NCI-H748 (cell line): ENCODE measurements around the gene TIAM2.
"Not testable (repeated sequence)": the region's sequence is repeated elsewhere in the genome, so short reads cannot be mapped to it uniquely, and the experiment has no call there.

Experiments used
- DNase-seq: peaks from one replicate; lab custom pipeline; 2025; ENCODE audit not compliant: unreplicated experiment; lab: John Stamatoyannopoulos, UW

Gene TIAM2

GRCh38 chr6:154989448-154989847, 5.7 kb upstream of the TIAM2 start:
- no peak for DNase-seq

DNA sequence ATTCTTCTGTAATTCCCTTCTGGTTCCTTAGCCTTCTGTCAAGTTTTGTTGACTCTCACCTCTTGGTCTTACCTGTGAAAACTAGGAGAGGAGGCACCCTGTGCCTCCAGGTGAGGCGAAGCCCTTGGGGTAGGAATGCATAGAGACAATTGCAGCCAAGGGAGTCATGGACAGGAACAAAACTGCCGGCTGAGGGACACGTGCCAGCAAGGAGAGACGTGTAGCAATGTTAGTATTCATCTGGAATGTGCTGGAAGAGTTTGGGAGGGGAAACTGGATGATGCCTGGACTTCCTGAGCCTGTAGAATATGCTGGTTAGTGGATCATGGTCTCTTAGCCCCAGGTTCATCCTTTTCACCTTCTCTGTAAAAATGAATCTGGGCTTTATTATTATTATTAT, 3.9 kb upstream of the TIAM2 start:
- no peak for DNase-seq

DNA sequence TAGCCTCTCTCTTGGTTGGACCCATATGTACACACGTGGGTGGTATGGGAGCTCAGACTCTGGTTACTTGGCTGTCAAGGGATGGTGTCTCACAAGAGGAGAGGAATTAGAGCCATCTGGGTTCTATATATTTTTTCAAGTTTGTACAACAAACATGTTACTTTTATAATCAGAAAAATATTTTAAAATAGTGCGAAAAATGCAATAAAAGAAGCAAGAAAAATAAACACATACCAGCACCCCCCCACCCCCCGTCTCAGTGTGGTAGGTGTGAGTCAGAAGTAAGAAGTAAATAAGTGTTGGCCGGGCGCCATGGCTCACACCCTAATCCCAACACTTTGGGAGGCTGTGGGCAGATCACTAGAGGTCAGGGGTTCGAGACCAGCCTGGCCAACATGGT, 2.1 kb upstream of the TIAM2 start:
- no peak for DNase-seq

DNA sequence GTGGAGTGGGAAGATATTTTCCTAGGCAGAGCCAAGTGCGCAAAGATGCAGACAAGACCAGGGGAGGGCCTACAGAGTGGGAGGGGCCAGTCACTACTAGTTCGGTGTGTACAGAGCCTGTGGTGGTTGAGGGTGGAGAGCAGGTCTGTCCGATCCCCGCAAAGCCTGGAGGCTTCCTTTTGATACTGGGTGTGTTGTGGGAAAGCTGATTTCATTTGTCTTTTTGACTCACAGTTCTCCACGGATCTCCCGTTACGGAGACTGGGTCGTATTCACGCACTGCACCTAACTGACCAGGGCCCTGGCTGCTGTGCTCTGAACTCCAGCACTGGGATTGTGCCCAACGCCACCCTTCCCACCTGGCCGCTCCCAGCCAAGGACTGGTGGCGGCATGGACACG, 1.4 kb upstream of the TIAM2 start:
- no peak for DNase-seq

- no peak for DNase-seq
Measured at GRCh38 chr6:154994836-154995253, 270 bp upstream of the TIAM2 start.

GRCh38 chr6:154996016-154996590, 988 bp downstream of the TIAM2 start:
- no peak for DNase-seq

- no peak for DNase-seq
Measured at GRCh38 chr6:154996841-154997311, 1.8 kb downstream of the TIAM2 start.

- no peak for DNase-seq
Measured at GRCh38 chr6:154998855-154999254, 3.7 kb downstream of the TIAM2 start.

- DNase-seq = no peak
Measured at GRCh38 chr6:155001482-155001881, 6.4 kb downstream of the TIAM2 start.

- no peak for DNase-seq
Measured at GRCh38 chr6:155001934-155002333, 6.8 kb downstream of the TIAM2 start.

GRCh38 chr6:155003476-155003875, 8.4 kb downstream of the TIAM2 start:
- no peak for DNase-seq

- DNase-seq = no peak
Measured at GRCh38 chr6:155004017-155004416, 8.9 kb downstream of the TIAM2 start.

DNA sequence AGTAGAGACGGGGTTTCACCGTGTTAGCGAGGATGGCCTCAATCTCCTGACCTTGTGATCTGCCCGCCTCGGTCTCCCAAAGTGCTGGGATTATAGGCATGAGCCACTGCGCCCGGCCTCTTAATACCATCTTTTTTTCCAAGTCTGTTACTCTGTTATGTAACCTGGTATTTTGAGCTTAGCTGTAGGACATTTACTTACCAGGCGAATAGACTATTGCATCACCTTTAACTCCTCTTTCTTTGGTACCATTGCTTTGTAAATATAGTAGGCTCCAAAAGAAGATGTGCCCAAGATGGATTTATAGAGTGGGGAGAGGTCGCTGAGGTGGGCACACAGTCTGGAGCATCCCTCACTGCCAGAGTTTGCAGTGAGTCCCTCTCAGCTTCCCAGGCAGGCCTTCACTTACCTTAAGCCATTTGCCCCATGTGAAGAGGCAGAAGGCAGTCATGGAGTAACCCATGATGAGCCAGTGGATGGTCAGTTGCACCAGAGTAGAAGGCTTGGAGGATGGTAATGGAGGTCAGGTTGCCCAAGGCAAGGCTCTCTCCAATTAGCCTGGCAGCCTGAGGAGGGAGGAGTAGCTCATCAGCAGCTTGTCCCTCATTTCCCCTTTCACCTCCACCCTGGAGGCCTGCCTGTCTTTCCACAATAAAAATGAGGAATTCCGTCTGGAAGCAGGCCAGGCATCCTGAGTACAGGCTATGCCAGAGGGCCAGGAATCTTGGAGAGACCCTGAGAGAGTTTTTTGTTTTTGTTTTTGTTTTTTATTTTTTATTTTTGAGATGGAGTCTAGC, 9.7 kb downstream of the TIAM2 start:
- no peak for DNase-seq

DNA sequence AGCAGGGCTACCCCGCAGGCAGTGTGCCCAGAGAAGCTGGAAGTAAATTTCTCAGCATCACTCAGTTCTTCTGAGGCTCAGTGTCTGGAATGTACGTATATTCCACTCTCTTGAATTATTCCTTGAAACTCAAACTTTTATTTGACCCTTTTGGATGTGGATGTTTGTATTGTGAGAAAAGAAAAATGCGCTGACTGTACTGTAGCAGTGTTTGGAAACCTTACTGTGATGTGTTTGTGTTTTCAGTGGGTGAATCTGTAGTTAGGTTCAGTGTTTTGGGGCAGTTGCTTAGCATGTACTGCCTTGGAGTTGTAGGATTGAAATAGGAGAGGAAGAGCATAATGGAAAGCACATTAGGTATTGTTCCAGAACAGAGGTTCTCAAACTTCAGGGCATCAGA, 13.5 kb downstream of the TIAM2 start:
- DNase-seq = no peak

GRCh38 chr6:155010940-155011339, 15.8 kb downstream of the TIAM2 start:
- DNase-seq = no peak

DNA sequence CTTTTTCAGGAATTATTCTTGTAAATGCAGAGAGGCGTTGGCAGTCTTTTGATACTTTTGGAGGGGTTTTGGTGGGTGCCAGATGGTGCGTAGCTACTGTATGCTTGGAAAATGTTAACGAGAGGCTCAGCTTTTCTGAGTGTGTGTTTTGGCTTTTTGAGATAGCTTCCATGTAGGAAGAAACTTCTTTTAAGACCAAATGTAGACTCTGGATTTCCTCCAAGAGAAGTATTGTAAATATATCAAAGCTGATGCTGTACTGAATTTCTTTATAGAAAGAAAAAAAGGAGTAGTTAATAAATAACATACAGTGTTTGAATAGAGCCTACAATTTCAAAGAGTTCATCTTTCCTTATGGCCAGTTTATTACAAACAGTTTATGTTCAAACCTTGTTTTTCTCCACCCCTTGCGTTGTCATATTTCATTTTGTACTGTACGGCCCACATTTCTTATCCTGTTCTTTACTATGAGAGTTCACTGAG, 16.7 kb downstream of the TIAM2 start:
- no peak for DNase-seq

DNA sequence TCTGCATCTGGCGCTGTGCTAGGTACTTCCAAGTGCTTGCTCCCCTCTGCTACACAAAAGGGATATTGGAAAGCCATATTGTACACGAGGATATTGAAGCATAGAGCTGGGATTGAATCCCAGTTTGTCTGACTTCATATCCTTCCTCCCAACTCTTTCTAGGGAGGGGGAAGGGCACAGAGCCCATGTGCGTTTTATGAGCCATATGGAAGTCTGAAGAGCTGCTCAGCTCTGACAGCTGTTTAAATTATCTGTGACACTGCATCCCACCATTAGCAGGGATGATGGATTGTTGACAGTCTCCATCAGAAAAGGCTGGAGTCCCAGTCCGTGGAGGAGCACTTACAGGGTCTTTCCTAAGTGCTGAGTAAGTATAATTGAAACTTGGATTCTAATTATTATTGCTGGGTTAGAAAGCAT, 18.4 kb downstream of the TIAM2 start:
- DNase-seq = peak; percentile 78

- DNase-seq = no peak
Measured at GRCh38 chr6:155014137-155014536, 19.0 kb downstream of the TIAM2 start.

DNA sequence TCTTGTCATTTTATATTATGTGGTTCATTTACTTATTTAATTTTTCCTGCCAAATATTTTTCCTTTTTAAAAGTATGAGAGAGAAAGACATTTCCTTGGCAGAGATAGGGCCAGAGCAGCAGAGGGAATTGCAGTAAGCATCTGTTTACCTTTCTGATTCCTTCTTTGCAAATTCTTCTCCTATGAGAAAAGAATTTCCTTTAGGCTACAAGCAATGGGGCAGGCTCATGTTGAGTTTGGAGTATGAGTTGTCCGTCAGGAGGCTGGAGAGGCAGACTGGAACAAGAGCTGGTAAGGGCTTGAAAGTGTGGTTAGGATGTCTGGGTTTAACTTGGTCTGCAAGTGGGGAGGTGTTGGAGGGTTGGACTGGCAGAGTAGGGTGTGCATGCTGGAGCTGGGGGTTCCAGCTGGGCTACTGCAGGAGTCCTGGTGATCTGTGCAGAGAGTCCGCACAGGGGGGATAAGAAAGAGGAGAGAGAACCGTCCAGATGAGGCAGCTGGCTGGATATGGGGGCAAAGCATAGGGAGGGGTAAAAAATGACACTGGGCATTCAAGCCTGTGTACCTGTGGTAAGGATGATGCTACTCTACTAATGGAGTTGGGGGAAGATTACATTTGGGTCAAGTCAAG, 19.7 kb downstream of the TIAM2 start:
- no peak for DNase-seq

GRCh38 chr6:155018415-155018814, 23.3 kb downstream of the TIAM2 start:
- DNase-seq = not testable (repeated sequence)

DNA sequence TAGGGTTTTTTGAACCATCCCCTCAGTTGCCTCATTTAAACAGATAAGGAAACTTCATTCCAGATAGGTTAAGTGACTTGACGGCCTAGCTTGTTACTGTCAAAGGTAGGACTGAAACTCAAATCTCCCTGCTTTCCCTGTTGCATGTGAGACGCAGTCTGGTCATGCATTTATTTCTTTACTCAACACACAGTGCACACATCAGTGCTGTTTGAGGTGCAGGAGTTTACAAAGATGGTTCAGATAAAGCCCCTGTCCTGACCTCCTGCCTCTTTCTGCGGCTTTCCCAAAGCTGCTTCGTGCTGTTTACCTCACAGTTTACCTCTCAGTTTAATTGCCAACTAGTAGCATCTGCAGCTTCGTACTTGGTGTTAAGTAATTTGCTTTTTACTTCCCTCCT, 26.6 kb downstream of the TIAM2 start:
- DNase-seq = no peak

- DNase-seq = no peak
Measured at GRCh38 chr6:155022721-155023120, 27.6 kb downstream of the TIAM2 start.
